ENCODE measurements around the gene HOXA3. TPM values are rescaled to one million over a fixed set of nuclear protein-coding genes. Genes with fewer than 3 reads are reported as not detected.

HOXA3 gene
- polyA plus RNA-seq, 4 donors = 36.3 to 53.5 (median 51.6) TPM

- no peak for DNase-seq (ENCODE audit: low read depth in 4 of 4, low spot score in 2 of 4)
Measured at GRCh38 chr7:27145914-27146412, 6.4 kb downstream of the HOXA3 start.

GRCh38 chr7:27145165-27145913 is 7.0 kb downstream of the HOXA3 start:
- DNase-seq (ENCODE audit: low read depth in 4 of 4, low spot score in 2 of 4) = no peak

- DNase-seq (ENCODE audit: low read depth in 4 of 4, low spot score in 2 of 4) = no peak
Measured at GRCh38 chr7:27144781-27145164, 7.6 kb downstream of the HOXA3 start.

- DNase-seq (ENCODE audit: low read depth in 4 of 4, low spot score in 2 of 4) = no peak
Measured at GRCh38 chr7:27143950-27144780, 8.2 kb downstream of the HOXA3 start.

- DNase-seq (ENCODE audit: low read depth in 4 of 4, low spot score in 2 of 4) = peak in 1 of 4 donors; percentile 88
Measured at GRCh38 chr7:27143023-27143949, 9.1 kb downstream of the HOXA3 start, which contains the start of gene HOXA5. HOXA5 (minus strand) TSS chr7:27143681; CDS start chr7:27143607, 74 bp downstream.

- no peak for DNase-seq (ENCODE audit: low read depth in 4 of 4, low spot score in 2 of 4)
Measured at GRCh38 chr7:27142580-27143022, 9.8 kb downstream of the HOXA3 start.

- no peak for DNase-seq (ENCODE audit: low read depth in 4 of 4, low spot score in 2 of 4)
Measured at GRCh38 chr7:27141923-27142579, 10.3 kb downstream of the HOXA3 start.

GRCh38 chr7:27141137-27141922 is 11.1 kb downstream of the HOXA3 start:
- no peak for DNase-seq (ENCODE audit: low read depth in 4 of 4, low spot score in 2 of 4)

- no peak for DNase-seq (ENCODE audit: low read depth in 4 of 4, low spot score in 2 of 4)
Measured at GRCh38 chr7:27140126-27140857, 12.1 kb downstream of the HOXA3 start.

GRCh38 chr7:27139334-27140125 is 12.9 kb downstream of the HOXA3 start:
- no peak for DNase-seq (ENCODE audit: low read depth in 4 of 4, low spot score in 2 of 4)

- no peak for DNase-seq (ENCODE audit: low read depth in 4 of 4, low spot score in 2 of 4)
Measured at GRCh38 chr7:27138985-27139333, 13.4 kb downstream of the HOXA3 start.

- no peak for DNase-seq (ENCODE audit: low read depth in 4 of 4, low spot score in 2 of 4)
Measured at GRCh38 chr7:27138472-27138871, 13.9 kb downstream of the HOXA3 start.

- no peak for DNase-seq (ENCODE audit: low read depth in 4 of 4, low spot score in 2 of 4)
Measured at GRCh38 chr7:27137640-27138315, 14.6 kb downstream of the HOXA3 start.

GRCh38 chr7:27134392-27134791 is 18.0 kb downstream of the HOXA3 start:
- DNase-seq (ENCODE audit: low read depth in 4 of 4, low spot score in 2 of 4) = no peak

- no peak for DNase-seq (ENCODE audit: low read depth in 4 of 4, low spot score in 2 of 4)
Measured at GRCh38 chr7:27133409-27134231, 18.8 kb downstream of the HOXA3 start.

GRCh38 chr7:27132978-27133377 is 19.4 kb downstream of the HOXA3 start:
- no peak for DNase-seq (ENCODE audit: low read depth in 4 of 4, low spot score in 2 of 4)
